GM13976 (cell line): Measurements from ENCODE around the gene UBR2.

Source experiments
- DNase-seq: peaks from one replicate; pipeline ENCODE4 v3.0.0; 2012; ENCODE audit warnings: low spot score
- CTCF ChIP-seq: IDR thresholded peaks from 2 replicates; pipeline ENCODE4 v1.5.1; 2012; ENCODE audit warnings: borderline replicate concordance, mild to moderate bottlenecking; ENCODE audit not compliant: insufficient read depth; ENCODE audit errors: extremely low read depth, missing control alignments, control extremely low read depth
- in situ Hi-C: fragments of 300-500 bp; cut with MboI; formaldehyde crosslinking; loops from one replicate; pipeline ENCODE4 v1.12.0; 2022; ENCODE audit warnings: low sequenced_read_pairs, mixed read lengths, inconsistent platforms; ENCODE audit not compliant: unreplicated experiment

Gene UBR2

DNA sequence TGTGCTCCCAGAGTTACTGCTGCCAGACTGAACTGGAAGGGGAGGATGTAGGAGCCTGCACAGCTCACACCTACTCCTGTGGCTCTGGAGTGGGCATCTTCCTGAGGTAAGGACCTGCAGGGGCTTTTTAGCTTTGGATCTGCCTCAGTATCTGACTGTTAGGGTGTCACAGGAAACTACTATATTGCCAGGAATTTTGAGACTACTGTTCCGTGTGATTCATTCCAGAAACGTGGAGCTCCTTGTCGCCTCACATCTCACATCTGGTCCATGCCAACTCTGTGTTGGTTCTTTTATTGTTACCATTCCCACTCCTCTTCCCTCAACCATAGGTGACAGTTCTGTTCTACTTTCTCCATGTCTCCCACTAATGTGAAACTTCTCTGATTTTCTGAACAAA lies 124.5 kb downstream of the UBR2 start:
- in situ Hi-C loops: no loop called here
- no peak for DNase-seq
- TF ChIP-seq CTCF: no peak

GRCh38 chr6:42689371-42689770 lies 125.5 kb downstream of the UBR2 start:
- in situ Hi-C loops: no loop called here
- no peak for DNase-seq
- TF ChIP-seq CTCF: no peak

DNA sequence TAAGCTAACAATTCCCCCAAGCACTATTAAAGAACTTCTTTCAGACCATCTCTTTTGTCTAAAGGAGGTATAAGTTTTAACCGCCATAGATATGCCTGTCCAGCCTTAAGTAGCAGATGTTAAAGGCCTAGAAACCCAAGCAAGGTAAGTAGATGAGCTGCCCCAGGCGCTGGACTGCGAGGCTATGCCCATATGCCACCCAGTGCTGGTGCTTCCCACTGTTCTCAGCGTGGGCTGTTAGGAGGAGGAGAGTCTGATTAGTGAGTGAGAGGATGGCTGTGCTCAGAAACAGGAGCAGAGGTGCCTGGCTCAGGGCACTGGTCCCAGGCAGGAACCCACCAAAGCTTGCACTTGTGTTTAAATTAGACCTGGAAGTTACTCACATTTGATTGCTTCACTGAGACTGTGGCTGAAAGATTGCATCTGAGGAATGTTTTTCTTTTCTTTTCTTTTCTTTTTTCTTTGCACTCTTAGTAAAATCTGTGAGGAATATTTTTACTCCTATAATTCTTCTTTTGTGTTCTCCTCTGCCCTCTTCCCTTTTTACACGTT lies 126.4 kb downstream of the UBR2 start:
- no peak for DNase-seq
- in situ Hi-C loops: no loop called here
- TF ChIP-seq CTCF: no peak

DNA sequence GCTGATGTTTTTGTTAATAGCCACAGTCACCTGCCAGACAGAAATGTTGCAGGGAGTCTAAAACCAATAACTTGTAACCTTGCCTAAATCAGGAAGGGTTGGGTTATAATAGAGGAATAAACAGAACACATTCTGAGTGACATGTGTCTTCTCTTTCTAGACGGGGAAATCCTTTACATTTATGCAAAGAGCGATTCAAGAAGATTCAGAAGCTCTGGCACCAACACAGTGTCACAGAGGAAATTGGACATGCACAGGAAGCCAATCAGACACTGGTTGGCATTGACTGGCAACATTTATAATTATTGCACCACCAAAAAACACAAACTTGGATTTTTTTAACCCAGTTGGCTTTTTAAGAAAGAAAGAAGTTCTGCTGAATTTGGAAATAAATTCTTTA lies 127.0 kb downstream of the UBR2 start:
- in situ Hi-C loops: no loop called here
- TF ChIP-seq CTCF: no peak
- no peak for DNase-seq

DNA sequence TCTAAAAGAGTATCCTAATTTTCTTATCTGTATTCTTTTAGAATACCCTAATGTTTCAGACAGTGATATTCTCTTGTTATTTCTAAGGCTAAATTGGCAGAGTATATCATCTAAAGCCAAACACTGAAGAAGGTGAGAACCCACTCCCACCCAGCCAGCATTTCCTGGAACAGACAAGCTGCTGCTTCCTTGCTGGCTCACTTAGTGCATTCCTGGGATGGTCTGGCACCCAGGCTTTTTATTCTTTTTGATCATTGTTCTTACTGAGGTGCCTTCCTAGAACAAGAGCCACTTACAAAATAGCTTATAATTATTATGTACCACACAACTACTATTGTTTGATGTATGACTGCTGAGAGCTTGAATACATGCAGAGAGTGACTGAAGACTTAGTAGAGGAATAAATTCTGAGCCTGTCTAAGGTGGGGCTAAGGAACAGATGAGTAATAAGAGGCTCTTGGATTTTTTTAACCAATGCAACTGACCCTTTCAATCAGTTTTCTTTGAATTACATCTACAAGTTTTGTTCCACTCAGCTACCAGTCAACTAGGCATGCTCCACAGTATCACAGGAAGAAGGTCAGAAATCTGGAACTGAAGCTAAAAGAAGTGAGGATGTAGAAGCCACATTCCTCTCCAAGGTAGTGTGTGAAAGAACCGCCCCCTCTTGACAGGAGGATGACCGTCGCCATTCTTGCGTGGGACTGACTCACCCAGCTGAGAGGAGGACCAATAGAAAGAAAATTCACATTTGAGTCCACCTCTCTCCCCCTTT lies 128.5 kb downstream of the UBR2 start:
- in situ Hi-C loops: no loop called here
- no peak for TF ChIP-seq CTCF
- no peak for DNase-seq

- no peak for TF ChIP-seq CTCF
- no peak for DNase-seq
- in situ Hi-C loops: no loop called here
Measured at GRCh38 chr6:42693725-42694323, 130.0 kb downstream of the UBR2 start.
